Kidney capillary endothelial cell (primary cell): Measurements from ENCODE around the gene PROM2.
A peak's percentile ranks its signal among the peaks of the same experiment; 100 is the strongest.
"Not testable (repeated sequence)": the region's sequence is repeated elsewhere in the genome, so short reads cannot be mapped to it uniquely, and the experiment has no call there.

Experiments used
- DNase-seq: peaks from one replicate; pipeline ENCODE4 v3.0.0-alpha.2; 2018; ENCODE audit warnings: low spot score

Gene PROM2, protein sequence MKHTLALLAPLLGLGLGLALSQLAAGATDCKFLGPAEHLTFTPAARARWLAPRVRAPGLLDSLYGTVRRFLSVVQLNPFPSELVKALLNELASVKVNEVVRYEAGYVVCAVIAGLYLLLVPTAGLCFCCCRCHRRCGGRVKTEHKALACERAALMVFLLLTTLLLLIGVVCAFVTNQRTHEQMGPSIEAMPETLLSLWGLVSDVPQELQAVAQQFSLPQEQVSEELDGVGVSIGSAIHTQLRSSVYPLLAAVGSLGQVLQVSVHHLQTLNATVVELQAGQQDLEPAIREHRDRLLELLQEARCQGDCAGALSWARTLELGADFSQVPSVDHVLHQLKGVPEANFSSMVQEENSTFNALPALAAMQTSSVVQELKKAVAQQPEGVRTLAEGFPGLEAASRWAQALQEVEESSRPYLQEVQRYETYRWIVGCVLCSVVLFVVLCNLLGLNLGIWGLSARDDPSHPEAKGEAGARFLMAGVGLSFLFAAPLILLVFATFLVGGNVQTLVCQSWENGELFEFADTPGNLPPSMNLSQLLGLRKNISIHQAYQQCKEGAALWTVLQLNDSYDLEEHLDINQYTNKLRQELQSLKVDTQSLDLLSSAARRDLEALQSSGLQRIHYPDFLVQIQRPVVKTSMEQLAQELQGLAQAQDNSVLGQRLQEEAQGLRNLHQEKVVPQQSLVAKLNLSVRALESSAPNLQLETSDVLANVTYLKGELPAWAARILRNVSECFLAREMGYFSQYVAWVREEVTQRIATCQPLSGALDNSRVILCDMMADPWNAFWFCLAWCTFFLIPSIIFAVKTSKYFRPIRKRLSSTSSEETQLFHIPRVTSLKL

GRCh38 chr2:95274291-95275150 is at the start of gene PROM2:
Gene PROM2, plus strand, starts transcription at chr2:95274449. Its CDS starts 137 bp downstream, at chr2:95274586.
- no peak for DNase-seq

DNA sequence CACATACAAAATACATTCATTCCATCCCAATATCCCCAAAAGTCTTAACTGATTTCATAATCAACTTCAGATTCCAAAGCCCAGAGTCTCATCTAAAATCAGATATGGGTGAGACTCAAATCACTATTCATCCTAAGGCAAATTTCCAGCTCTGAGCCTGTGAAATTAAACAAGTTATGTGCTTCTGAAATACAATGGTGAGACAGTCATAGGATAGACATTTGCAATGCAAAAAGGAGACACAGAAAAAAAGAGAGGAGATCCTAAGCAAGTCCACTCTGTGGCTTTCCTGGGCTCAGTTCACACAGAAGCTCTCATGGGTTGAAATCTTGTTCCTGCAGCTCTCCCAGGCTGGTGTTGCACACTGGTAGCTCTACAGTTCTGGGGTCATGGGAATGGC is 48.6 kb upstream of the PROM2 start:
- DNase-seq: no peak

DNA sequence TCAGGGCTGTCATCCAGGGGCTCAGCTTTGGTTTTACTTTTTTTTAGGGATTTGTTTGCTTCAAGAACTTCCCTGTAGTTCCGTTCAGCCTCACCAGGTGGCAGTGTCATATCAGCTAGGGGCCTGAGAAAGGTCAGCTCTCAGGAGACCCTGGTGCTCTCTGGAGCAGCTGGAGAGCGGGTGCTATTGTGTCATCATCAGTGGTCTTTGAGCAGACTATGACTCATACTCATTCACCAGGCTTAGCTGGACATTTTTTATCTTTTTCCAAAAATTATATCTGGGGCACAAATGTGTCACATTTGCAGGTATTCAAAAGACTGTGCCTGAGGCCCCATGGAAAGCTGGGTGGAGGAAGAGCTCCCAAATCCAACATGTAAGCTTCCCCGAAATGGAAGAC is 42.5 kb upstream of the PROM2 start:
- DNase-seq: peak; percentile 57

GRCh38 chr2:95232232-95232631 is 42.0 kb upstream of the PROM2 start:
- DNase-seq: no peak

DNA sequence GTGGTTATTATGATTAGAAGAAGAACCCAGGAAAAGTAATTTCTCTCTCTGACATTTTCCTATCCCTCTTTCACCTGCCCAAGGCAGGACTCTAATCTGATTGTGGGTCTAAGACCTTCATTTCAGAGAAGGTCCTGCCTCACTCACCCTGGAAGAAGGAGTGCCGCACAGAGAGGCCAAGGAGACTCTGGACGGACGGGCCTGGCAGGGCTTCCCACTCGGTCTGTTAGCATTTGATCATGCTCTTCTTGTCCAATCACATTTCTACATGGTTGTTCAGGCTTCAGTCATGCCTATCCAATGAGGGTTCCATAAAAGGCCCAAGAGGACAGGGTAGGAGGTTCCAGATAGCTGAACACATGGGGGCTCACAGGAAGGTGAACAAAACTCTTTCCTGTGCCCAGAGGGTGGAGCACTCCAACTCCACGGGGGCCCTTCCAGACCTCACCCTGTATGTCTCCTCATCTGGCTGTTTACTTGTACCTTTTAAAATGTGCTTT is 39.9 kb upstream of the PROM2 start:
- no peak for DNase-seq

DNA sequence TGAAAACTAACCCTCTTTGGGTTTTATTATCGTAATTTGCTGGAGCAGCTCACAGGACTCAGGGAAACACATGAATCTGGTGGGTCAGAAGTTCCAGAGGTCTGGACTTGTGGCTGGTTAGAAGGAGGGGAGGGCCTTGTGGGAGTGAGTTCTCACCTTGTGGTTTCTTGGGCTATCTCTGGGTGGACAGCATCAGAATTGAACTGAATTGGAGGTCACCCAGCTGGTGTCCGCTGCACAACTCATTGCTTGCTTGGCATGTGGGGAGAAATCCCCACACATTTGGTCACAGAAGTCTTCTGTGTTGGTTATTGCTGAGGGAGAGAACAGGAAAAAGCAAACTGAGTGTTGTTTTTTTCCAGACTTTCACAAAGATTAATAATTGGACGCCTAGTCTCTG is 39.4 kb upstream of the PROM2 start:
- no peak for DNase-seq

GRCh38 chr2:95238131-95238530 is 36.1 kb upstream of the PROM2 start:
- no peak for DNase-seq

GRCh38 chr2:95240091-95240490 is 34.2 kb upstream of the PROM2 start:
- no peak for DNase-seq

GRCh38 chr2:95240556-95240955 is 33.7 kb upstream of the PROM2 start:
- DNase-seq: no peak

DNA sequence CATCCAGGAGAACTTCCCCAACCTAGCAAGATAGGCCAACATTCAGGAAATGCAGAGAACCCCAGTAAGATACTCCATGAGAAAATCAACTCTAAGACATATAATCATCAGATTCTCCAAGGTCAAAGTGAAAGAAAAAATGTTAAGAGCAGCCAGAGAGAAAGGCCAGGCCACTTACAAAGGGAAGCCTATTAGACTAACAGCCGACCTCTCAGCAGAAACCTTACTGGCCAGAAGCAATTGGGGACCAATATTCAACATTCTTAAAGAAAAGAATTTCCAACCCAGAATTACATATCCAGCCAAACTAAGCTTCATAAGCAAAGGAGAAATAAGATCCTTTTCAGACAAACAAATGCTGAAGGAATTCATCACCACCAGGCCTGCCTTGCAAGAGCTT is 32.2 kb upstream of the PROM2 start:
- DNase-seq: not testable (repeated sequence)

GRCh38 chr2:95258271-95258670 is 16.0 kb upstream of the PROM2 start:
- DNase-seq: no peak

DNA sequence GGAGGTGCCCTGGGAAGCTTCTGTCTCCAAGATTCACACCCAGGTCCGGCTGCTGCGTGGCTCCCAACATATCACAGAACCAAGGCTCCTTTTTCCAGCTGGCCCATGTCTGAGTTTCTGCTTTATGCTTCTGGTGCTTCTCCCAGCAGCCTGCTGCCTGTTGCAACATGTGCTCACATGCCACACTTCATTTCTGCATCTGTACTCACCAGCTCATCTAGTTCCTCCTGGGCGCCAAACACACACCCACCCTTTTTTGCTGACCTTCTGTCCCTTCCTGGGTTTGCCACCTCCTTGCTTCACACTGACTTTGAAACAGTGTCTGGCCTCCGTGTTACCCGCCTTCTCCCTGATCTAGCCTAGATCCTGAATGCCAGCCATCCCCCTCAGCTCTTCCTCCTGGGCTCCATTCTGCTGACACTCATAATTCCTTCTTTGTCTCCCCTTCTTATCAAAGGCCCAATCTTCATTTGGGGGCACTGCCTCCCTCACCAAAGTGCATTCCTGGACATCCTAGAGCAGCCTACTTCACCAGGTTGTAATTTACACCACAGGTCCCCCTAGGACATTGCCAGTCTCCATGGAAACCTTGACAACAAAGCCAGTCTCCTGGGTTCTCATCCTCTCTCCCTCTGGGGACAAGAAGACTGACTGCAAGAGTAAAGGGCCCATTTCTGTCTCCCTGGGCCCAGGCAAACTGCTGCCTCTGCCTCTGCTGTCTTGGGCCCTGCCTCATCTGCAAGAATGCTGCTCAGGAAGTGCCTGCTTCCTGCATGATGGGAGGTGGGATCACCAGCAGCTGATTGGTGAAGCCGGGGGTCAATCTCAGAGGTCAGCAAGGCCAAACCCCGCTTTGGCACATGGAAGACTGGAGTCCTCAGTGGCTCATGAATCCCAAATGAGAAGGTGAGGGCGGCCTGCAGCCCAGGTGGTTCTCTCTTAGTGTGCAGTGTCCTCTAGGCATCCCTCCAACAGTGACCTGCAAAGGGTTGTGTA is 13.9 kb upstream of the PROM2 start:
- no peak for DNase-seq

- no peak for DNase-seq
Observed at GRCh38 chr2:95261602-95262001, 12.6 kb upstream of the PROM2 start.

- DNase-seq: no peak
Observed at GRCh38 chr2:95262896-95263542, 11.2 kb upstream of the PROM2 start.

DNA sequence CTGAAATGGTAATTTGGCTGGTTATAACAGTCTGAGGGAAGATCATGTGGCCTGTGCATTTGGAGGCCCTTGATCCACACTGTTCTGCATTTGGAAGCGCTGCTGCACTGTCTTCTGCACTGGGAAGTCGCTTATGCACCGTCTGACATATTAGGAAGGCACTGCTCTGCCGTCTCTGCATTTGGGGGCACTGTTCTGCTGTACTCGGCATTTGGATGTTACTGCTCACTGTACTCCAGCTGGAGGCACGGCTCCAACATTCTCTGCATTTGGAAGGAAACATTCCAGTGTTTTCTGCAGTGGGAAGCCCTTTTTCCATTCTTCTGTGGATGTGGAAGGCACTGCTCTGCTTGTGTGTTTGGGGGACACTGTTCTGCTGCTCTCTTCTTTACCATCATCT is 9.6 kb upstream of the PROM2 start:
- no peak for DNase-seq

DNA sequence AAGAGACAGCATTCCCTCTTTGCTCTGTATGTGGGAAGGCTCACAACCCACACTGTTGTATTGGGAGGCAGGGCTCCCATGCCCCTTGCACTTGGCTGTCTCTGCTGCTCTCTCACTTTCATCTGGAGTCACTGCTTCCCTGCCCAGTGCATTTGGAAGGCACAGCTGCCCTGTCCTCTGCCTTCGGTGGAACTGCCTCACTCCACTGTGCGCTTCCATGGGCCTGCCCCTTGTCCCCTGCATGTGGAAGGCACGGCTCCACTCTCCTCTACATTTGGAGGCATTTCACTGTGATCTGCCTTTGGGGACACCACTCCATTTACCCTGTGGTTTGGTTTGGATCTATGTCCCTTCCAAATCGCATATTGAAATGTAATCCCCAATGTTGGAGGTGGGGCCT is 9.1 kb upstream of the PROM2 start:
- DNase-seq: no peak

DNA sequence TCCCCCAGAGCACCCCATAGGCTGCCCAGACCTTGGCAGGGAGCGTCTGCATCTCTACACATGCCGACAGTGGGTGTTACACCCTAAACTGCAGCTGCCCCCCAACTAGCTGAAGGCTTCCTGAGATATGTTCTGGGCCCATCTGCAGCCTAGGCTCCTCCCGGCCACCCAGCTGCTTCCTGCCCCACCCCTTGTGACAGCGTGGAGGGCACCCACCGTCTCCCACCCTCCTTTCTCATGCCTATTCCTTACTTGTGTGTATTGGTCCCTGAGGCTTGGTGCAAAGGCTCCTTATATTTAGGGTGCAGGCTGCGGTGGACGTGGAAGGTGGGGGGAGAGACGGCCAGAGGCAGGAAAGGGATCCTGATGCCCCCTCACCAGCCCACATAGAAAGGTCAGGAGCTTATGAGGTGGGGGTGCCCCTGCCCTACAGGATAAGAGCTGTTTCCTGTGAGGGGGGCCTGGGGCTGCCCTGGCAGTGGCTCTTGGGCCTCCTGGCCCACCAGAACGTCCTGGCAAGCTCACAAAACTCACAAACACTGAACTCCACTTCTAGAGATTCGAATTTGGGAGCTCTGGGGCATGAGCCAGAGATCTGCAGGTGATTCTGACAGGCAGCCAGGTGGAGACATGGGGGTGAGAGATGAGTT is 7.3 kb upstream of the PROM2 start:
- DNase-seq: no peak

DNA sequence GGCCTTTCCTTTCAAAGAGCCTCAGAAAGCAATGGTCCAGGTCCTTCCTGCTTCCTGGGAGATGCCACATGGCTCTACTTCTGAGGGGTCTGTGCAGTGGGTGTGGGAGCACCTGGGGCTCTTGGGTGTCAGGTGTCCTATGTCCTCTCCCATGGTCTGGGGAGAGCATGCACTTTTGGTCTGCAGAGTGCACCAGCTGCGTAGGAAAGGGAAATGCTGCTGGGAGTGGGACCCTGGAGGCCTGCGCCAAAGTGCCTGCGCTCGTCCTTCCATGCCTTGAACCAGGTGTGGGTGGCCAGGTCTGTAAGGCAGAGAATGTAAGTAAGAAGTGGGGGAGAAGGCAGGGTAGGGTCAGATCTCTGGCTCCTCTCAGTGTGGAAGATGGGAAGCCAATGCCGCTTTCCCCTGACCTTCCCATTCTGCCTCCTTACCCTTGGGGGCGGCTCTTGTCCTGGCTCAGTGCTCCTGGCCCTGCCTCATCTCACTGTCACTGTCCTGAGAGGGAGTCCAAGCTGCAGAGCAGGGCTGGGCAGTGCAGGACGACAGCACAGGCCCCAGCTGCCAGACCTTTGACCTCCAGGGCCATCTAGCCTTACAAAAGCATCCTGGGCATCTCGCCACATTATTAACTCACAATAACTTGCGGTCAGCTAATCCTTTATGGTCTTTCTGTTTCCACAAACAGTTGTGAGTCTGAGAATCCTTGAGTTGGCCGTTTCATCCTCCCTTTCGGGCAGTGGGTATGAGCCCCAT is 6.6 kb upstream of the PROM2 start:
- DNase-seq: no peak
